Activated naive CD8-positive, alpha-beta T cell treated with anti-CD3 and anti-CD28 coated beads for 36 hours (primary cell): ENCODE results near the gene FAM169A. TPM values are rescaled to one million over a fixed set of nuclear protein-coding genes. Genes with fewer than 3 reads are reported as not detected.
"Not testable (repeated sequence)": the region's sequence is repeated elsewhere in the genome, so short reads cannot be mapped to it uniquely, and the experiment has no call there.

Experiments used
- DNase-seq: peaks from one replicate; pipeline ENCODE4 v3.0.0; 2021
- H3K27ac Mint-ChIP-seq: one replicate; pipeline ENCODE4 v1.8.0; 2022; ENCODE audit warnings: mild to moderate bottlenecking, moderate library complexity, mixed read lengths
- H3K27me3 Mint-ChIP-seq: one replicate; pipeline ENCODE4 v1.8.0; 2022; ENCODE audit warnings: mild to moderate bottlenecking, mixed read lengths
- H3K36me3 Mint-ChIP-seq: one replicate; pipeline ENCODE4 v1.8.0; 2021; ENCODE audit warnings: mild to moderate bottlenecking, mixed read lengths
- H3K4me1 Mint-ChIP-seq: one replicate; pipeline ENCODE4 v1.8.0; 2021; ENCODE audit warnings: mixed read lengths
- H3K4me3 Mint-ChIP-seq: one replicate; pipeline ENCODE4 v1.8.0; 2022; ENCODE audit warnings: mild to moderate bottlenecking, moderate library complexity, mixed read lengths
- H3K9me3 Mint-ChIP-seq: one replicate; pipeline ENCODE4 v1.8.0; 2022; ENCODE audit warnings: mixed read lengths
- total RNA-seq, 2 experiments: library from RNA; stranded (reverse); gene quantifications; one replicate each; pipeline ENCODE4 v1.2.3, GENCODE V29; 2021

FAM169A gene
- total RNA-seq, 2 experiments from 2014 or later: 12.0 to 12.2 TPM

GRCh38 chr5:74798977-74799911, 66.9 kb downstream of the FAM169A start:
- H3K9me3 Mint-ChIP-seq: no peaks in the 10 kb centered on the region
- H3K36me3 Mint-ChIP-seq: no peaks in the 10 kb centered on the region
- no peak overlapping the region for H3K27ac Mint-ChIP-seq
- no peak for DNase-seq
- H3K4me3 Mint-ChIP-seq: no peak overlapping the region
- no peaks in the 10 kb centered on the region for H3K27me3 Mint-ChIP-seq
- H3K4me1 Mint-ChIP-seq: no peaks in the 10 kb centered on the region

- peaks cover 15% of the 10 kb centered on the region for H3K36me3 Mint-ChIP-seq
- not testable (repeated sequence) for H3K4me1 Mint-ChIP-seq, H3K4me3 Mint-ChIP-seq, H3K27ac Mint-ChIP-seq, H3K27me3 Mint-ChIP-seq, DNase-seq, H3K9me3 Mint-ChIP-seq
These were observed 74.5 kb downstream of the FAM169A start for GRCh38 chr5:74791669-74792068.

- Mint-ChIP-seq H3K36me3 (peaks cover 11% of the 10 kb centered on the region), H3K27me3 (no peaks in the 10 kb centered on the region), H3K27ac (no peak overlapping the region), H3K4me1 (no peaks in the 10 kb centered on the region), H3K4me3 (no peak overlapping the region), H3K9me3 (no peaks in the 10 kb centered on the region)
- DNase-seq: no peak
These were observed 78.8 kb downstream of the FAM169A start for GRCh38 chr5:74787424-74787823.

GRCh38 chr5:74786851-74787250, 79.3 kb downstream of the FAM169A start:
- no peaks in the 10 kb centered on the region for H3K9me3 Mint-ChIP-seq
- H3K4me3 Mint-ChIP-seq: no peak overlapping the region
- no peaks in the 10 kb centered on the region for H3K27me3 Mint-ChIP-seq
- no peak for DNase-seq
- H3K4me1 Mint-ChIP-seq: no peaks in the 10 kb centered on the region
- peaks cover 9% of the 10 kb centered on the region for H3K36me3 Mint-ChIP-seq
- H3K27ac Mint-ChIP-seq: no peak overlapping the region

DNA sequence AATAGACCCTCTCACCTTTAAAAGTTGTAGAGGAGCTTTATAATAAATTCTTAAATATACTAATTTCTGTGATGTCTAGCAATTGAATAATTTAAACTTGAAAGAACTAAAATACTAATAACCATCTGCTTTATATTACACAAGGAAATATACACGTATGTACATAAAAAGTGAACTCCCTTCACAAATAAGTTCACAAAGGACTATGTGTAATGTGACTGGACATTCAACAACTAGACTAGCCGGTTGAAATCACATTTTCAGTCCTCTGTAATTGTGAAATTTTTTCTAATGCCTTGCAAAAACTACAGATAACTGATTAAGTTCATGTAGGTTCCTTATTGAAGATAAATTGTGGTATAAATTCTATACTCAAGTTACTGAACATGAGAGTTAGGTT, 87.6 kb downstream of the FAM169A start:
- peaks cover 6% of the 10 kb centered on the region for H3K36me3 Mint-ChIP-seq

DNA sequence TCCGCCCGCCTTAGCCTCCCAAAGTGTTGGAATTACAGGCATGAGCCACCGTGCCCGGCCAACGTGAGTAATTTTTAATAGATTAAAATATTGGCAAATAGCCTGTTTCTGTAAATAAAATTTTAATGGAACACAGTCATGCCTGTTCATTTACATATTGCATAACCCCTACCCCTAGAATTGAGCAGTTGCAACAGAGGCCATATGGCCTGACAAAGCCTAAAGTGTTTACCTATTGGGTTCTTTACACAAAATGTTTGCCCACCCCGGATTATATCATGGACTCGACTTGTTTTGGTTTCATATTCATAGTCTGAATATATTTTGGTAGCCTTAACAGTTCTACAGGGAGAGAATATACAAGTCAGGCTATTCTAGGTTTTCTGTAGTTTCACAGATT, 93.8 kb downstream of the FAM169A start:
- DNase-seq: no peak
- Mint-ChIP-seq H3K9me3 (no peaks in the 10 kb centered on the region), H3K27me3 (no peaks in the 10 kb centered on the region), H3K27ac (peak overlapping the region; percentile 48), H3K4me3 (no peak overlapping the region), H3K36me3 (peaks cover 25% of the 10 kb centered on the region), H3K4me1 (peaks cover 8% of the 10 kb centered on the region)

More for the DNA sequence above, 87.6 kb downstream of the FAM169A start:
- Mint-ChIP-seq H3K9me3 (no peaks in the 10 kb centered on the region), H3K4me1 (no peaks in the 10 kb centered on the region), H3K27ac (no peak overlapping the region), H3K27me3 (no peaks in the 10 kb centered on the region), H3K4me3 (no peak overlapping the region)
- no peak for DNase-seq

GRCh38 chr5:74767579-74767913, 98.6 kb downstream of the FAM169A start:
- H3K27ac Mint-ChIP-seq: peak overlapping the region; percentile 98
- no peaks in the 10 kb centered on the region for H3K9me3 Mint-ChIP-seq
- peak overlapping the region; percentile 99 for H3K4me3 Mint-ChIP-seq
- H3K36me3 Mint-ChIP-seq: peaks cover 15% of the 10 kb centered on the region
- peak; percentile 5 for DNase-seq
- peaks cover 27% of the 10 kb centered on the region for H3K4me1 Mint-ChIP-seq
- H3K27me3 Mint-ChIP-seq: no peaks in the 10 kb centered on the region

DNA sequence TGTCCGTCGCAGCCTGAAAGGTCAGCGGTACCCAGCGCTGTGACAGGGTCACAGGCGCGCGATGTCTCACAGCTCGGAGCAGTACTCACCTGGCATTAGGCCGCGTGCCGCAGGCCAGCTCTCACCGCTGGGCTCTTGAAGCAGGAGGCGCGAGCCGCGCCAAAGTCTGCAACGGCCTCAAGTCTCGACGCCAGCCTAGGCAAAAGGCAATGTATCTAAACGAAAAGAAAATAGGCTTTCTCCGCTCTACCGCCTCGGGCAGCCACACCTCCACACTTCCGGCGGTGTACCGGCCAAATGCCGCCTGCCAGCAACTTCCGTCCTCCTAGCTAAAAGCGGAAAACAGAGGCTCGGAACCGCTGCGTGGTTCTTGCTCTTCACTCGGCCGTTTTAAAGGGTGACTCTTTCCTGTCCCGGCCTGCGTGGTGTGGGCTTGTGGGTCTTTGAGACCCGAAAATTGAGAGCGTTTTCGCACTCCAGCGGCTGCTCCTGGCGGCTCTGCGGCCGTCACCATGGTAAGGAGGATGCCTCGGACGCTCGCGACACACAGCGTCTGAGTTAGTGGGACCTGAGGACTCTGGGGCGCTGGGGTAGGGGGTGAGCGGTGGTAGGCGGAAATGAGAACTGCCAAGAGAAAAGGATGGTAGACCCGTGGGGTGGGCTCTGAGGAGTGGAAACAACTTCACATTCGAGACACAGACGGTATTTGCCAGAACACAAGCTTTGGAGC, 99.2 kb downstream of the FAM169A start, which contains the start of the genes GFM2 and NSA2:
GFM2 (minus strand) TSS at position 269 of the 730 bp plus-strand sequence. CDS start 3,375 bp downstream, outside the sequence.
NSA2 (plus strand) TSS at position 401 of the 730 bp plus-strand sequence; CDS start at position 513, 112 bp downstream.
- Mint-ChIP-seq H3K36me3 (peaks cover 14% of the 10 kb centered on the region), H3K4me3 (peak within 1 kb of the TSS; percentile 99), H3K4me1 (peaks cover 29% of the 10 kb centered on the region), H3K9me3 (no peaks in the 10 kb centered on the region), H3K27me3 (no peaks in the 10 kb centered on the region), H3K27ac (peak within 1 kb of the TSS; percentile 98)
- DNase-seq: peak; percentile 91

- Mint-ChIP-seq H3K4me3 (peak overlapping the region; percentile 99), H3K4me1 (peaks cover 35% of the 10 kb centered on the region), H3K27me3 (no peaks in the 10 kb centered on the region), H3K27ac (peak overlapping the region; percentile 98), H3K36me3 (peaks cover 13% of the 10 kb centered on the region), H3K9me3 (no peaks in the 10 kb centered on the region)
- no peak for DNase-seq
These were observed 99.8 kb downstream of the FAM169A start for GRCh38 chr5:74766418-74766848.

DNA sequence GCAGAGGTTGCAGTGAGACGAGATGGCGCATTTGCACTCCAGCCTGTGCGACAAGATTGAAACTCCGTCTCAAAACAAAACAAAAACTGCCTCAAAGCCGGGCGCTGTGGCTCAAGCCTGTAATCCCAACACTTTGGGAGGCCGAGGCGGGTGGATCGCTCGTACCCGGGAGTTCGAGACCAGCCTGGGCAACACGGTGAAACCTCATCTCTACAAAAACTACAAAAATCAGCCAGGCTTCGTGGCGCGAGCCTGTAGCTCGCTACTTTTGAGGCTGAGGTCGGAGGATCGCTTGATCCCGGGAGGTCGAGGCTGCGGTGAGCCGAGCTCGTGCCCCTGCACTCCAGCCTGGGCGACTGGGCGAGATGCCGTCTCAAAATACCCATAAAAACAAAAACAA, 100.3 kb downstream of the FAM169A start:
- Mint-ChIP-seq H3K9me3 (no peaks in the 10 kb centered on the region), H3K4me1 (peaks cover 39% of the 10 kb centered on the region), H3K4me3 (peak overlapping the region; percentile 99), H3K27ac (no peak overlapping the region), H3K36me3 (peaks cover 13% of the 10 kb centered on the region), H3K27me3 (no peaks in the 10 kb centered on the region)
- DNase-seq: no peak

DNA sequence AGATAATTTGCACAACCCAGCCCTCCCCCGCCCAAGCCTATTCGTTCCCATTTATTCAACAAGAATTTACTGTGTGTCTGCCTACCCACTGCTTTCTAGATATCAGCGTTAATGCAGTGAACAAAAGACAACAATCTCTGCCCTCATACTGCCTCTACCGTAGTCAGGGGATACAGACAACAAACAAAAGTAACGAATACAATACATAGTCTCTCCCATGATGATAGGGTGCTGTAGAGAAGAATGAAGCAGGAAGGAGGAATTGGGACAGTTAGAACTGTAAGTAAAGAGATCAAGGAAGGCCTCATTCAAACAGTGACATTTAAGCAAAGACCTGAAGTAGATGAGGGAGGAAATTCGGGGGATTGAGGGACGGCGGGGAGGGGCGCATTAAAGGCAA, 101.0 kb downstream of the FAM169A start:
- Mint-ChIP-seq H3K9me3 (no peaks in the 10 kb centered on the region), H3K4me1 (peaks cover 39% of the 10 kb centered on the region), H3K27me3 (no peaks in the 10 kb centered on the region), H3K4me3 (peak overlapping the region; percentile 99), H3K36me3 (peaks cover 10% of the 10 kb centered on the region), H3K27ac (no peak overlapping the region)
- no peak for DNase-seq

DNA sequence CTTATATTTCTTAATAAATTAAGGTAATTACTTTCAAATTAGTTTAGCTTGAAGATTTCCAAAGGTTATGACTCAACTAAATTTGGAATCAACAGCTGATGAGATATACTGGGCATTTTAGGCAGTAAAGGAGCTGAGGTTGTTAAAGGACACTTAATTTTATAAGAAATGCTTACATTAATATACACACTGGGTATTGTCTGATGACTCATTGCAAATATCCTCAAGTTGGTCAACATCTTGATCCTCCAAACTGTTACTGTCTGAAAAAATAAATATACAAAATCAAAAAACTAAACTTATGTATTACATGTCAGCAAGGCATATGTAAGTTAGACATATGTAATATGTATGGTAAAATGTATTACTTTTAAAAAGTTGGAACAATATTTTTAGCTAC, 102.7 kb downstream of the FAM169A start:
- H3K27ac Mint-ChIP-seq: no peak overlapping the region
- H3K27me3 Mint-ChIP-seq: no peaks in the 10 kb centered on the region
- peaks cover 35% of the 10 kb centered on the region for H3K4me1 Mint-ChIP-seq
- H3K9me3 Mint-ChIP-seq: no peaks in the 10 kb centered on the region
- no peak for DNase-seq
- H3K36me3 Mint-ChIP-seq: peaks cover 9% of the 10 kb centered on the region
- H3K4me3 Mint-ChIP-seq: no peak overlapping the region

DNA sequence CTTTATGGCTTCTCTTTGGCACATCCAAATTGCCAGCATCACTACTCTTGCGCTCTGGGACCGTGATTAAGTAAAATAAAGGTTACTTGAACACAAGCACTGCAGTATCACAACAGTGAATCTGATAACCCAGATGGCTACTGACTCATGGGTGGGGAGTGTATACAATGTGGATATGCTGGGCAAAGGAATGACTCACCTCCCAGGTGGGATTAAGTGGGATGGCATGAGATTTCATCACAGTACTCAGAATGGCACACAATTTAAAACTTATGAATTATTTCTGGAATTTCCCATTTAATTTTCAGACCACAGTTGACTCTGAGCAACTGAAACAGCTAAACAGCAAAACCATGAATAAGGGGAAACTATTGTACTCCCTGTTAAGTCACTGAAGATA, 103.6 kb downstream of the FAM169A start:
- H3K27me3 Mint-ChIP-seq: no peaks in the 10 kb centered on the region
- no peak overlapping the region for H3K27ac Mint-ChIP-seq
- DNase-seq: no peak
- H3K36me3 Mint-ChIP-seq: peaks cover 13% of the 10 kb centered on the region
- peaks cover 32% of the 10 kb centered on the region for H3K4me1 Mint-ChIP-seq
- no peak overlapping the region for H3K4me3 Mint-ChIP-seq
- H3K9me3 Mint-ChIP-seq: no peaks in the 10 kb centered on the region

DNA sequence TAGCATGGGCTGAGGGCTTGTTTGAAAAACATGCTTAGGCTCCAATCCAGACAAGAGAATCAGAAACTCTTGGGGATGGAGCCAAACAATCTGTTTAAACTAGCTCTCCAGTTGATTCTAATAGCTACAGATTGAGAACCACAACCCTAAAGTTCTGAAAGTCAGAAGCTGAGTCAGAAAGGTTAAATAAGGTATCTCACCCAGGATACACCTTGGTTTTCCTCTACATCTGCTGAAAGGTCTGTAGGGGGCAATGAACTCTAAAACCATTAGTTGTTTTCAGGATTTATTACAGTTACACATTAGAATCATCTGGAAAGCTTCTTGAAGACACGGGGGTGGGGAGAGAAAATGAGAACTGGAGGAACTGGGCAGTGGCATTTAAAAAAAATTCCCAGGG, 104.9 kb downstream of the FAM169A start:
- Mint-ChIP-seq H3K27ac (no peak overlapping the region), H3K9me3 (peaks cover 5% of the 10 kb centered on the region), H3K36me3 (peaks cover 21% of the 10 kb centered on the region), H3K27me3 (no peaks in the 10 kb centered on the region), H3K4me3 (no peak overlapping the region), H3K4me1 (peaks cover 32% of the 10 kb centered on the region)
- no peak for DNase-seq

DNA sequence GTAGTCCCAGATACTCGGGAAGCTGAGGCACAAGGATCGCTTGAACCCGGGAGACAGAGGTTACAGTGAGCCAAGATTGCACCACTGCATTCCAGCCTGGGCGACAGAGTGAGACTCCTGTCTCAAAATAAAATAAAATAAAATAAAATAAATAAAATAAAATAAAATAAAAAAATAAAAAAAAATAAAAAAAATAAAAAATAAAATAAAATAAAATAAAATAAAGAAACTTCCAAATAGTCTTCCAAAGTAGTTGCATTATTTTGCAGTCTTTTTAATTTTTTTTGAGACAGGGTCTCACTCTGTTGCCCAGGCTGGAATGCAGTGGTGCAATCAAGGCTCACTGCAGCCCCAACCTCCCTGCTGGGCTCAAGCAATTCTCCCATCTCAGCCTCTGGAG, 117.4 kb downstream of the FAM169A start:
- H3K27ac Mint-ChIP-seq, DNase-seq, H3K4me1 Mint-ChIP-seq, H3K4me3 Mint-ChIP-seq, H3K27me3 Mint-ChIP-seq, H3K9me3 Mint-ChIP-seq: not testable (repeated sequence)
- H3K36me3 Mint-ChIP-seq: peaks cover 20% of the 10 kb centered on the region
